Trophoblast cell (in vitro differentiated cells and primary cell): Measurements from ENCODE around the gene BLOC1S4.

Experiments
- DNase-seq, 2 donors: peaks; one replicate each; pipeline ENCODE4 v3.0.0-alpha.2; 2016
- H2AFZ ChIP-seq: 2 replicates; pipeline ENCODE4 v1.6.1; 2013; ENCODE audit warnings: low read length, moderate library complexity, mild to moderate bottlenecking; ENCODE audit not compliant: insufficient read depth, poor library complexity
- H2AK5ac ChIP-seq: 2 replicates; pipeline ENCODE4 v1.6.1; 2013; ENCODE audit warnings: mild to moderate bottlenecking, low read length
- H2BK120ac ChIP-seq: 2 replicates; pipeline ENCODE4 v1.6.1; 2013; ENCODE audit warnings: low read length, mild to moderate bottlenecking, moderate library complexity; ENCODE audit not compliant: insufficient read depth, poor library complexity
- H2BK12ac ChIP-seq: 2 replicates; pipeline ENCODE4 v1.6.1; 2013; ENCODE audit warnings: mild to moderate bottlenecking, low read length, moderate library complexity
- H2BK5ac ChIP-seq: 2 replicates; pipeline ENCODE4 v1.6.1; 2013; ENCODE audit warnings: low read length, low read depth, moderate library complexity, mild to moderate bottlenecking; ENCODE audit not compliant: poor library complexity
- H3K14ac ChIP-seq: 2 replicates; pipeline ENCODE4 v1.6.1; 2013; ENCODE audit warnings: mild to moderate bottlenecking, low read length
- H3K18ac ChIP-seq: 2 replicates; pipeline ENCODE4 v1.6.1; 2013; ENCODE audit warnings: mild to moderate bottlenecking, low read length
- H3K23ac ChIP-seq: 2 replicates; pipeline ENCODE4 v1.6.1; 2013; ENCODE audit warnings: low read length
- H3K27ac ChIP-seq: 2 replicates; pipeline ENCODE4 v1.5.1; 2013; ENCODE audit warnings: low read depth, mild to moderate bottlenecking, inconsistent platforms, low read length, moderate library complexity
- H3K27me3 ChIP-seq: 2 replicates; pipeline ENCODE4 v1.6.1; 2013; ENCODE audit warnings: inconsistent platforms, mild to moderate bottlenecking, low read length, moderate library complexity; ENCODE audit not compliant: insufficient read depth
- H3K36me3 ChIP-seq, 2 experiments: 1 replicate in 1 of 2; 2 replicates in 1 of 2; pipeline ENCODE4 v1.6.1; 2013; ENCODE audit warnings: low read length in 2 of 2, mild to moderate bottlenecking in 2 of 2, moderate library complexity in 1 of 2; ENCODE audit not compliant: insufficient read depth in 2 of 2, control insufficient read depth in 1 of 2
- H3K4ac ChIP-seq: 2 replicates; pipeline ENCODE4 v1.6.1; 2013; ENCODE audit warnings: low read depth, mild to moderate bottlenecking, low read length, moderate library complexity
- H3K4me1 ChIP-seq, 2 experiments: 1 replicate in 1 of 2; 2 replicates in 1 of 2; pipeline ENCODE4 v1.6.1; 2013; ENCODE audit warnings: low read length in 2 of 2, mild to moderate bottlenecking in 2 of 2, moderate library complexity in 1 of 2; ENCODE audit not compliant: insufficient read depth in 2 of 2, control insufficient read depth in 1 of 2
- H3K4me2 ChIP-seq: 2 replicates; pipeline ENCODE4 v1.6.1; 2013; ENCODE audit warnings: inconsistent platforms, mild to moderate bottlenecking, low read length, moderate library complexity
- H3K4me3 ChIP-seq: 2 replicates; pipeline ENCODE4 v1.5.1; 2013; ENCODE audit warnings: mild to moderate bottlenecking, low read depth, low read length, inconsistent platforms
- H3K79me1 ChIP-seq: one replicate; pipeline ENCODE4 v1.6.1; 2013; ENCODE audit warnings: low read length
- H3K79me2 ChIP-seq: 2 replicates; pipeline ENCODE4 v1.6.1; 2013; ENCODE audit warnings: low read length, mild to moderate bottlenecking; ENCODE audit not compliant: control insufficient read depth, insufficient read depth, poor library complexity
- H3K9ac ChIP-seq: 2 replicates; pipeline ENCODE4 v1.6.1; 2013; ENCODE audit warnings: mild to moderate bottlenecking, low read length
- H3K9me3 ChIP-seq: 2 replicates; pipeline ENCODE4 v1.6.1; 2013; ENCODE audit warnings: low read depth, mild to moderate bottlenecking, control low read depth, inconsistent platforms, low read length; ENCODE audit not compliant: insufficient read depth
- H4K12ac ChIP-seq: 2 replicates; pipeline ENCODE4 v1.6.1; 2013; ENCODE audit warnings: low read depth, mild to moderate bottlenecking, low read length, moderate library complexity
- H4K8ac ChIP-seq: 2 replicates; pipeline ENCODE4 v1.6.1; 2013; ENCODE audit warnings: low read depth, mild to moderate bottlenecking, low read length, moderate library complexity
- H4K91ac ChIP-seq: one replicate; pipeline ENCODE4 v1.6.1; 2013; ENCODE audit warnings: low read depth, mild to moderate bottlenecking, low read length, moderate library complexity
- WGBS: extraction: QIAGEN DNeasy Blood & Tissue Kit; methylation state at CpG from one replicate; pipeline ENCODE4 v1.1.7; 2013; ENCODE audit warnings: missing lambda C conversion rate; ENCODE audit not compliant: insufficient read length, insufficient coverage; ENCODE audit errors: extremely low coverage; 5-methylcytosine and 5-hydroxymethylcytosine counted together

The BLOC1S4 gene

DNA sequence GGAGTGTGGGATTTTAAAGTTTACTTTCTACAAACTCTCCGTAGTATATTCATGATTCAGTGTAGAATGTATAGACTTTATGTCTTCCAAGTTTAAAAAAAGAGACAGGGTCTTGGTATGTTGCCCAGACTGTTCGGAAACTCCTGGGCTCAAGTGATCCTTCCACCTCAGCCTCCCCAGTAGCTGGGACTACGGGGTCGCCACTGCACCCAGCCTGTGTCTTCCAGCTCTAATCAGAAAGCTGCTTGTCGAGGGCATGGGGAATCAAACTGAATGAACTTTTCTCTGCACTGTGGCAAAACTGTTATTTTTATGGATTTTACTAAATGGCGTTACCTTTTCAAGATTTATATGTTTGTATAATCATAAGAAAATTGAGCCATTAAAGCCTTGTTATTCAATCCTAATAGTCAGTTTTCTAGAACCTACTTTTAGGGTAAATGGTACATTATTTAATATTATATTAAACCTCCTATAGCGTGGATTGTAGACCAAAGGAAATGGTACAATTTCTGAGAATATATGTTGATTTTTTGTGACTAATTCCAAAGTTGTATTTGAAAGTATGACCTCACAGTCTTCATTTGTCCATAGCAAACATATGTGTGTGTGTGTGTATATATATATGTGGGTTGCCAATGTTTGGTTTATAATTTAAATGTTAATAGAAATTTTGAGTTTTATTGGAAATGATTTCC, 1.1 kb downstream of the BLOC1S4 start:
- Histone ChIP-seq H3K79me2 (peaks cover 7% of the 10 kb centered on the region), H3K27me3 (no peaks in the 10 kb centered on the region), H3K4me3 (peak overlapping the region; percentile 56), H2BK5ac (no peak overlapping the region), H3K23ac (no peak overlapping the region), H2AK5ac (no peak overlapping the region), H3K18ac (no peak overlapping the region), H3K36me3 (no peaks in the 10 kb centered on the region), H3K4me1 (peaks cover 0 to 2% of the 10 kb centered on the region in 2 experiments), H2AFZ (no peak overlapping the region), H3K14ac (peak overlapping the region; percentile 52), H3K9ac (no peak overlapping the region), H3K27ac (no peak overlapping the region), H4K91ac (peak overlapping the region; percentile 86), H2BK12ac (no peak overlapping the region), H3K4ac (peak overlapping the region; percentile 67), H3K4me2 (peak overlapping the region; percentile 76), H3K79me1 (peaks cover 7% of the 10 kb centered on the region), H4K8ac (no peak overlapping the region), H3K9me3 (peaks cover 2% of the 10 kb centered on the region), H2BK120ac (no peak overlapping the region), H4K12ac (no peak overlapping the region)
- no peak for DNase-seq
- WGBS = no CpG with 5 or more reads among the region's 7 CpGs

DNA sequence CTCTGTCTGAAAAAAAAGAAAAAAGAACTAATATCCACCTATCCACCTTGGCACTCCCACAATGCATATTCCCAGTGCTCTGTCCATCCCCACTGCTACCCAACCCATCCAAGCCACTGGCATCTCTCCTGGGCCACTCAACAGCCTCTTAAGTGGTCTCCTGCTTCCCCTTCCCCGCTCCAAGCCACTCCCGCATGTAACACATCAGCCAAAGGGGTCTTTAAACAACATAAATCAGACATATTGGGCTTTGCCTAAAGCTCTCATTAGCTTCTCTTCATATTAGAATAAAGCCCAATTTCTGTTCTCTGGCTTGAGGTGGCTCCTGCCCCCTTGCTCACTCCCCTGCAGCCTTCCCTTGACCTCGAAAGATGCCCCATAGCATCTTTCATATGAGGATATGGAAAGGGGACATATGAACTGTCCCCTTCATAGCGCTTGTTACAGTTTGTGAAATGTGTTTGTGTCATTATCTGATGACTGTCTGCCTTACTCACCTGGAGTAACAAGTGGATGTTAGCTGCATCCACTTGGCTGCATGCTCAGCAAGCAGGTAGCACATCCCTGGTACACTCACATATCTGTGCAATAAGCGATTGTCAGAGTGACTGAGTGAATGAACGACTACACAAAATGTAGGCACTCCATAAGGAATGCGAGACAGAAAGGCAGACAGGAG, 3.1 kb downstream of the BLOC1S4 start:
- Histone ChIP-seq H3K23ac (no peak overlapping the region), H3K4me2 (no peak overlapping the region), H3K4me1 (peaks cover 0 to 5% of the 10 kb centered on the region in 2 experiments), H2BK5ac (no peak overlapping the region), H2BK120ac (no peak overlapping the region), H3K4me3 (no peak overlapping the region), H3K27ac (no peak overlapping the region), H3K14ac (no peak overlapping the region), H3K79me1 (peaks cover 7% of the 10 kb centered on the region), H3K18ac (no peak overlapping the region), H3K79me2 (peaks cover 7% of the 10 kb centered on the region), H2AK5ac (no peak overlapping the region), H3K9me3 (no peaks in the 10 kb centered on the region), H3K4ac (no peak overlapping the region), H4K91ac (no peak overlapping the region), H3K27me3 (no peaks in the 10 kb centered on the region), H3K9ac (no peak overlapping the region), H4K8ac (no peak overlapping the region), H3K36me3 (no peaks in the 10 kb centered on the region), H4K12ac (no peak overlapping the region), H2BK12ac (no peak overlapping the region), H2AFZ (no peak overlapping the region)
- DNase-seq = no peak
- WGBS = no CpG with 5 or more reads among the region's 7 CpGs

DNA sequence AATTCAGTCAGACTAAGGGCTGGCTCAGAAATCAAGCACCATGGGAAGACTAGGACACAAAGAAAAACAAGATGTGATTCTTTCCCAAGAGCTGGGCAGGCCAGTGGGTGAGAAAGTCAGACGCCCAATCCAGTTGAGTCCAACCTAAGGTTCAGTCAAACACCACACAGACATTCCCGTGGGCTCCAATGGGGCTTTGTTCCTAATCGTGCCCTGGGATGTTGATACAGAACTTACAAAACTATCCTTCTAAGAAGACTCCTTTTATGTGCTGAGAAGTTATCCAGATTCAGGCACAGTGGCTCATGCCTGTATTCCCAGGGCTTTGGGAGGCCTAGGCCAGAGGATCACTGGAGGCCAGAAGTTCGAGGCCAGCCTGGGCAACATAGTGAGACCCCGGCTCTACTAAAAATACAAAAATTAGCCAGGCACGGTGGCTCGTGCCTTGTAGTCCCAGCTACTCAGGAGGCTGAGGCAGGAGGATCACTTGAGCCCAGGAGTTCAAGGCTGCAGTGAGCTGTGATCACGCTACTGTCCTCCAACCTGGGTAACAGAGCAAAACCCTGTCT, 3.7 kb downstream of the BLOC1S4 start:
- Histone ChIP-seq H4K8ac (no peak overlapping the region), H2BK5ac (no peak overlapping the region), H3K14ac (no peak overlapping the region), H3K36me3 (no peaks in the 10 kb centered on the region), H4K12ac (no peak overlapping the region), H3K79me2 (peaks cover 7% of the 10 kb centered on the region), H3K9me3 (no peaks in the 10 kb centered on the region), H3K27ac (no peak overlapping the region), H3K4me1 (peaks cover 0 to 5% of the 10 kb centered on the region in 2 experiments), H2BK12ac (no peak overlapping the region), H3K18ac (no peak overlapping the region), H2BK120ac (no peak overlapping the region), H3K79me1 (peaks cover 7% of the 10 kb centered on the region), H3K23ac (no peak overlapping the region), H3K9ac (no peak overlapping the region), H3K4me3 (no peak overlapping the region), H3K27me3 (no peaks in the 10 kb centered on the region), H3K4ac (no peak overlapping the region), H2AFZ (no peak overlapping the region), H3K4me2 (no peak overlapping the region), H4K91ac (no peak overlapping the region), H2AK5ac (no peak overlapping the region)
- DNase-seq = no peak
- no CpG with 5 or more reads among the region's 8 CpGs for WGBS

DNA sequence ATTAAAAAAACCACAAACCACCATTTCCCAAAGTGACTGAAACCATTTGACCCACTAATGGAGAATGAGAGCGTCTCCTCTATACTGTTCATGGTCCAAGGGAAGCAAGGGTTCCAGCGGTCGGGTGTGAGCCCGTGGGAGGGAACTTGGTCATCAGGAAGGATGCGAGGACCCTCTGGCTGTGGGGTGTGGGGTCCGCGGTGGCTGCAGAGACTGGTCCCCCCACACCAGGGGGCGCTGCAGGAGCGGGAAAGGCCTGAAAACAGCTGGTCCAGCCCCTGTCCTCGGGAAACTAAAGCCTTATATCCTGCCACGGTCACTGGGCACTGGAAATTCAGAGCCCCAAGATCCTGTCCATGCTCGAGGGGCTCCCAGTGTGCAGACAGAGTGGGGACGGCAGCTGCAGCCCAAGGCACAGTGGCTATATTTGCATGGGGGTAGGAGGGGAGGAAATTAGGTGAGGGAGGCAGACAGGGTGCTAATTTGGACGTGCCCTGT, 4.3 kb downstream of the BLOC1S4 start:
- H4K12ac ChIP-seq = no peak overlapping the region
- no peak overlapping the region for H3K4me2 ChIP-seq
- H2AK5ac ChIP-seq = no peak overlapping the region
- peaks cover 7% of the 10 kb centered on the region for H3K79me2 ChIP-seq
- peaks cover 7% of the 10 kb centered on the region for H3K79me1 ChIP-seq
- peaks cover 2% of the 10 kb centered on the region for H3K9me3 ChIP-seq
- no peak overlapping the region for H2BK120ac ChIP-seq
- no peak overlapping the region for H2AFZ ChIP-seq
- H3K18ac ChIP-seq = no peak overlapping the region
- WGBS = no CpG with 5 or more reads among the region's 14 CpGs
- peaks cover 0 to 5% of the 10 kb centered on the region in 2 experiments for H3K4me1 ChIP-seq
- no peak overlapping the region for H4K8ac ChIP-seq
- no peak overlapping the region for H2BK5ac ChIP-seq
- H3K4me3 ChIP-seq = no peak overlapping the region
- H3K14ac ChIP-seq = no peak overlapping the region
- no peak overlapping the region for H3K4ac ChIP-seq
- no peak overlapping the region for H2BK12ac ChIP-seq
- H3K27me3 ChIP-seq = no peaks in the 10 kb centered on the region
- no peaks in the 10 kb centered on the region for H3K36me3 ChIP-seq
- no peak overlapping the region for H4K91ac ChIP-seq
- H3K23ac ChIP-seq = no peak overlapping the region
- peak; percentile 60 to 85 for DNase-seq
- no peak overlapping the region for H3K27ac ChIP-seq
- no peak overlapping the region for H3K9ac ChIP-seq
